ENCODE results near the gene COL6A1.
"Not testable (repeated sequence)": the region's sequence is repeated elsewhere in the genome, so short reads cannot be mapped to it uniquely, and the experiment has no call there.

COL6A1 gene

DNA sequence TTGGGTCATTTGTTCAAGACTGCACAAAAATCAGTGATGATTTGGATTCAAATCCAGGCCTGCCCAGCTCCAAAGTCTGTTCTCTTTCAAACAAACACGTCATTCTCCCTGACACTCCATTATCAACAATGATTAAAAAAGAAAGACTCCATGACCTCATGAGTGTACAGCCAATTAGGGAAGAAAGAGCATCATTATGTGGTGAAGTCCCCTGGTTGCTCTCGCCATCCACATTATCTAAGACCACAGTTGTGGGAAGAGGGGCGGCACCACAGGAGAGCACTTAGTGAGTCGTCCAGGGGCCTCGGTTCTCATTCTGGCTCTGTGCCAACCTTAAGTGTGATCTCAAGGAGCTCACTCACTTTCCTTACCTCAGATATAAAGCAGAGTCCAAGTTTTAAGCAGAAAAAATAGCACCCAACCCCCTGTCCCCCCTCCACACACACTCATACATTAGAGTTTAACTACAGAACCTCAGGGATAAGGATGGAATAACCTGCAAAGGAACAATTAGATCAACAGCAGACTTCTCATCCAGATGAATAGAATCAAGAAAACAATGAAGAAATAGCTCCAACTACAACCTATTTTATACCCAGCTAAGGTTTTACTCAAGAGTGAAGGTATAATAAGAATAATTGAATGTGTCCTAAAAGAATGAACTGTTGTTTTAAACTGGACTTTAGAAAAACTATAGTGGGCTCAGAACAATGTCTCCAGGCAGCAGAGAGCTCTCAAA, 47.8 kb downstream of the COL6A1 start:
- DNase-seq, result no peak

DNA sequence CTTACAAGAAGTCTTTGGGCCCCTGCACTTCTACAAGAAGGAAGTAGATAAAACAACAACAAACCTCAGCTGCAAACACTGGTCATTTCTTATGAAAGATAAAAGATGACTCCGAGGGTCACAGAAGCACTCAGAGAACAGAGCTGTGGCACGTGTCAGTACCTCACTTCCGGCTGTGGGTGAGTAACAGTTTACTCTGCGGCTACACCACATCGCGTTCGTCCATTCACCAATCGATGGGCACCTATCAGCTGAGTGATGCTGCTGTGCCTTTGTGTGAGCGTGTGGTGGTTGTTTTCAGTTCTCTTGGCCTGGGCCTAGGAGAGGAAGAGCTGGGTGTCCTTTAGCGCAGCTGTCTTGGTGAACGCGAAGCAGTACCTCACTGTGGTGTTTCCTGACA, 49.9 kb downstream of the COL6A1 start:
- DNase-seq, result no peak

- no peak for DNase-seq
Measured at GRCh38 chr21:46032100-46032499, 50.5 kb downstream of the COL6A1 start.

- DNase-seq, result no peak
Measured at GRCh38 chr21:46033410-46034400, 52.1 kb downstream of the COL6A1 start.

GRCh38 chr21:46035809-46036695, 54.5 kb downstream of the COL6A1 start:
- DNase-seq, result no peak

- no peak for DNase-seq
Measured at GRCh38 chr21:46036696-46037330, 55.2 kb downstream of the COL6A1 start.

- DNase-seq, result no peak
Measured at GRCh38 chr21:46037331-46038325, 56.1 kb downstream of the COL6A1 start.

- no peak for DNase-seq
Measured at GRCh38 chr21:46038341-46038829, 56.8 kb downstream of the COL6A1 start.

DNA sequence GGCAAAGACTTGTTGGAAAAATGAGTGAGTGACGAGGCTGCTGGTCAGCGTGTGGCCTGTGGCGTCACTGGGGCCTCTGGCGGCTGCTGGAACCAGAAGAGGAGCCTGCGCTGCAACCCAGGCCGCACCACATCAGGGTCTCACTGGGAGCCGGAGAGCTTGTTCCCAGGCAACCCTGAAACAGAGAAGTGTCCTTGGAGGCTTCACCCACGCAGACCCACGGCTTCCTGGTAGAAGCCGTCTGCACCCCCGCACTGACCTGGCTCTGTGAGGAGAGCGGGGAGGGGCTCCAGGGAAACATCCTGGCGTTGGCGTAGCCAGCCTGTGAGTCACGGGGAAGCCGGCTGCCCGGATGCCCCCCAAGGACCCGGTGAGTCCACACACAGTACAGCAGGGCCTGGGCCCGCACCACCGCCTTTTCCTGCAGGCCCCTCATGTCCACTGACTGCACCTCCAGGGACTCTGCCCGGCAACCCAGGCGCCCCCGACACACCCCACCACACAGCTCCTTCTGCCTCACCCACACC, 57.4 kb downstream of the COL6A1 start:
- DNase-seq, result no peak

DNA sequence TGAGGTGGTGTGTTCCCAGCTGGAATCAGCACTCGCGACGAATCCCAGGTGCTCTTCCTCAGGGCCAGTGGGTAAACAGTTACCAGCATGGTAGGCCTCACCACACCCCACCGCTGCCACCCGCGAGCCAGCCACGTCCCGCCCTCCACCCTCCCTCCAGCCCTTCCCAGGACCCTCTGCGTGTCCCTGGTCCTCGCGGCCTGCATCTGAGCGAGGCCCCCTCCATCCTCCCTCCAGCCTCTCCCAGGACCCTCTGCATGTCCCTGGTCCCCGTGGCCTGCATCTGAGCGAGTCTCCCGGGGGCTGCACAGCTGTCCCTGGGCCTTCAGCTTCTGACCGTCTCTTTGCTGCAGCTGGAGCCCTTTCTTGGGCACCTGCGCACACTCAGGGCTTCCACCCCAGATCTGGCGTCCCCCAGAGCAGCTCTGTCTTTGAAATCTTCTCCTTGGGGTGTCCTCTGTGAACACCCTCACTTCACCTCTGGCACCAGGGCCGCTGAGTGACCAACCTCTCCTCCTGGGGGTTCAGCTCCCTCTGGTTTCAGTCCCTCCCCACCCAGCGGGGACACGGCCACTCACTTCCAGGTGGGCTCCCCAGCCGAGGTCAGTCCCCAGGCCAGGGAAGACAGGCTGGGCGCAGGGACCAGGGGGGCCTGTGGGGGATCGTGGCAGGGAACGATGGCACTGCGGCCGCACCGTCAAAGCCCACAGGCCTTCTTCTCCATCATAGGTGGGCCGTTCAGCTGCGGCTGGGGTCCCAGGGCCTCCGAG, 58.5 kb downstream of the COL6A1 start:
- no peak for DNase-seq

DNA sequence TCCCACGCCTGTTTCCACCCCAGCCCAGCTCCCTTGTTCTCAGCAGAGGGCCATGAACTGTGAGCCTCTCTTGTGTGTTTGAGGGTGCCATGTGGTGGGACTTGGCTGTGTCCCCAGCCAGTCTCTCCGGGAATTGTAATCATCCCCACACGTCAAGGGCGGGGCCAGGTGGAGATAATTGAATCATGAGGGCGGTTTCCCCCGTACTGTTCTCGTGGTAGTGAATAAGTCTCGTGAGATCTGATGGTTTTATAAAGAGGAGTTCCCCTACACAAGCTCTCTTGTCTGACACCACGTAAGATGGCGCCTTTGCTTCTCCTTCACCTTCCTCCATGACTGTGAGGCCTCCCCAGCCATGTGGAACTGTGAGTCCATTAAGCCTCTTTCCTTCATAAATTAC, 59.1 kb downstream of the COL6A1 start:
- DNase-seq, result no peak

GRCh38 chr21:46041183-46041582, 59.6 kb downstream of the COL6A1 start:
- DNase-seq, result no peak

GRCh38 chr21:46045154-46045553, 63.6 kb downstream of the COL6A1 start:
- DNase-seq, result no peak

- no peak for DNase-seq
Measured at GRCh38 chr21:46046471-46046870, 64.9 kb downstream of the COL6A1 start.

- DNase-seq, result not testable (repeated sequence)
Measured at GRCh38 chr21:46046906-46047305, 65.3 kb downstream of the COL6A1 start.

- DNase-seq, result no peak
Measured at GRCh38 chr21:46048926-46049889, 67.6 kb downstream of the COL6A1 start.

DNA sequence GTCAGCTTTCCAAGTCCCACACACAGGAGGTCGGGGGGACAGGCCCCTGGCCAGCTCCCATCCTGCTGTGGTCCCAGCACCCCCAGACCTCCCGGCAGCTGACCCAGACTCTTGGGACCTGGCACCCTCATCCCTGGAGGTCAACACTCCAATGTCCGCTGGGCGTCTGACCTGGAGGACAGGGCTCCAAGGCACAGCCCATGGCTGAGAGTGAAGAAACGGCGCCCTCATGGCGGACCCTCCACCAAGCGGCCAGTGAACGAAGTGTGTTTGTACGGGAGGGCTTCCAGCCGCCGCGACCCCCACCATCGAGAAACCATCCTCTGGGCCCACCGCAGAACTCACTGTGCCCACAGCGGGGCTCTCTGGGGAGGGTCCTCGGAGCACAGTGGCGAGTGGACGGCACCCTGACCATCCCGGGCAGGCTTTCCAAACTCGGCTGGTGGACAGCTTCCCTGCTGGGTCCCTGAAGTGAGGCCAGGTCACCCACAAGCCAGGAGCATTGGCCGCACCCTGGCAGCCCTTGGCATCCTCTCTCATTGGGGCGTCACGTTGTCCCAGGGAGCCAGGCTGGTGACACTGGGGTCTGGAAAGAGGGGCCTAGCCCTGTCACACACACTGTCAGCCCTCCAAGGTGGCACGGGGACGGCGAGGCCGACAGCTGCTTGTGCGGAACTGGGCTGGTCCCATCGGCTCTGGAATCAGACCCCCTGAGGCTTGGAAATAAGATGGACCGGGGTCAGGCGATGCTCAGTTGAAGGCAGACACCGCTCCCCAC, 68.5 kb downstream of the COL6A1 start:
- DNase-seq, result no peak
